OCI-LY7 (cell line): ENCODE results near the gene TST.

Experiments
- CTCF ChIP-seq: fragments of 200-600 bp; sonication (generic); conservative IDR thresholded peaks from 2 replicates; pipeline ENCODE4 v1.5.1; 2014; ENCODE audit warnings: mild to moderate bottlenecking, antibody characterized with exemption, low read length, moderate library complexity, mixed read lengths
- EZH2phosphoT487 ChIP-seq: fragments of 200-600 bp; sonication (generic); IDR thresholded peaks from 2 replicates; pipeline ENCODE4 v1.6.1; 2018; ENCODE audit warnings: low read depth, borderline replicate concordance, mild to moderate bottlenecking, mixed run types, antibody characterized with exemption, low read length, moderate library complexity, mixed read lengths

- TF ChIP-seq EZH2phosphoT487 (no peak), CTCF (no peak)
These were observed 28.0 kb downstream of the TST start for GRCh38 chr22:36991206-36991605.
